ENCODE results near the gene MARCHF2.
"Not testable (repeated sequence)": the region's sequence is repeated elsewhere in the genome, so short reads cannot be mapped to it uniquely, and the experiment has no call there.

- not testable (repeated sequence) for TF ChIP-seq CTCF (IDR thresholded peaks at IDR 0.05); RELA (CRISPR knock-in tag; IDR thresholded peaks at IDR 0.05; ENCODE audit: borderline replicate concordance); AFF4 (CRISPR knock-in tag; IDR thresholded peaks at IDR 0.05; ENCODE audit: borderline replicate concordance); FOXP4 (CRISPR knock-in tag; IDR thresholded peaks at IDR 0.05); MYBL2 (CRISPR knock-in tag; IDR thresholded peaks at IDR 0.05); MAX (CRISPR knock-in tag; IDR thresholded peaks at IDR 0.05); PREB (CRISPR knock-in tag; IDR thresholded peaks at IDR 0.05; ENCODE audit: borderline replicate concordance)
Measured at GRCh38 chr19:8375766-8376165, 37.3 kb upstream of the MARCHF2 start.

All from WTC11 (cell line).